Stomach (tissue), 9 donors: Measurements from ENCODE around the gene GABRD. TPM values are rescaled to one million over a fixed set of nuclear protein-coding genes. Genes with fewer than 3 reads are reported as not detected.

Experiments used
- DNase-seq, 2 donors: peaks; one replicate each; pipeline versions ENCODE4 v3.0.0 to v3.0.0-alpha.2; 2013 to 2019
- H3K27ac ChIP-seq, 5 donors: fragments of 200-600 bp in 4 of 5; sonication (generic) in 4 of 5; one replicate each; pipeline ENCODE4 v1.5.1; 2013 to 2019; ENCODE audit warnings: mild to moderate bottlenecking in 1 of 5, moderate library complexity in 1 of 5
- H3K27me3 ChIP-seq, 3 donors: fragments of 200-600 bp; sonication (generic); one replicate each; pipeline ENCODE4 v1.5.1; 2017 to 2019; ENCODE audit warnings: mixed run types in 1 of 3
- H3K36me3 ChIP-seq, 4 donors: fragments of 200-600 bp; sonication (generic); 1 replicate in 3 of 4; 2 replicates in 1 of 4; pipeline ENCODE4 v1.5.1; 2016 to 2019
- H3K4me1 ChIP-seq, 4 donors: fragments of 200-600 bp; sonication (generic); one replicate each; pipeline ENCODE4 v1.5.1; 2016 to 2019
- H3K4me3 ChIP-seq, 4 donors: fragments of 200-600 bp; sonication (generic) in 3 of 4; one replicate each; pipeline ENCODE4 v1.5.1; 2016 to 2019; ENCODE audit warnings: mild to moderate bottlenecking in 1 of 4
- H3K9me3 ChIP-seq, 4 donors: fragments of 200-600 bp; sonication (generic); one replicate each; pipeline ENCODE4 v1.5.1; 2016 to 2019
- CTCF ChIP-seq, 7 experiments: fragments of 450-650 bp in 4 of 7; fragments of 200-600 bp in 3 of 7; sonication (generic) in 3 of 7; IDR thresholded peaks; one replicate each; pipeline ENCODE4 v1.5.1; 2016 to 2019; ENCODE audit warnings: antibody characterized with exemption in 7 of 7, control low read depth in 2 of 7, mild to moderate bottlenecking in 1 of 7
- EP300 ChIP-seq: sonication (generic); formaldehyde crosslinking; IDR thresholded peaks from one replicate; pipeline ENCODE4 v1.6.1; 2017; ENCODE audit warnings: antibody characterized with exemption
- POLR2A ChIP-seq, 4 donors: fragments of 450-650 bp; IDR thresholded peaks; one replicate each; pipeline ENCODE4 v1.6.1; 2016; ENCODE audit warnings: antibody characterized with exemption in 4 of 4, control low read depth in 2 of 4, mild to moderate bottlenecking in 1 of 4, moderate library complexity in 1 of 4
- POLR2AphosphoS5 ChIP-seq, 3 donors: sonication (generic); formaldehyde crosslinking; IDR thresholded peaks; one replicate each; pipeline ENCODE4 v1.6.1; 2016; ENCODE audit warnings: antibody characterized with exemption in 3 of 3
- WGBS, 5 donors: extraction: QIAGEN DNeasy Blood & Tissue Kit in 3 of 5; methylation state at CpG; one replicate each; pipeline versions ENCODE4 v1.1.5 to v1.1.7; 2013 to 2018; 5-methylcytosine and 5-hydroxymethylcytosine counted together
- intact Hi-C: fragments of 100-400 bp; cut with DNase I; formaldehyde crosslinking; loops from one replicate; pipeline ENCODE4 v1.15.1; 2023; ENCODE audit warnings: low total_unique reads
- polyA plus RNA-seq, 3 donors: library from polyadenylated mRNA; stranded (reverse); fragments of 200-250 nt; gene quantifications; one replicate each; pipeline ENCODE4 v1.2.3, GENCODE V29; 2013
- total RNA-seq, 5 donors: library from RNA; depleted of rRNA; stranded (reverse); fragments of >200 nt; gene quantifications; one replicate each; pipeline versions ENCODE4 v1.1.0 to v1.2.3, GENCODE V29; 2014 to 2016
- donor health status: healthy with polysubstance abuse.
- donor health status: Bipolar disorder and iron deficiency.
- donor health status: healthy.

GABRD gene
- total and polyA plus RNA-seq, 8 donors: 0.50 to 1.5 (median 0.95) TPM; not detected in 5

- Histone ChIP-seq H3K4me3 (no peak overlapping the region), H3K27me3 (peaks cover 0 to 10% (median 0%) of the 10 kb centered on the region in 3 donors), H3K27ac (no peak overlapping the region), H3K36me3 (peaks cover 0 to 51% (median 49%) of the 10 kb centered on the region in 4 donors), H3K4me1 (peaks cover 0 to 17% (median 11%) of the 10 kb centered on the region in 4 donors), H3K9me3 (no peaks in the 10 kb centered on the region)
- intact Hi-C loops: no loop called here
- DNase-seq: no peak
- TF ChIP-seq EP300 (no peak), CTCF (IDR thresholded peaks at IDR 0.05) (no peak), POLR2A (IDR thresholded peaks at IDR 0.05) (no peak), POLR2AphosphoS5 (IDR thresholded peaks at IDR 0.05) (no peak)
- 89 to 97% (median 94%) methylated on average over 16 to 29 of the region's 29 CpGs for WGBS, 5 donors
Observed at GRCh38 chr1:2055911-2056575, 36.9 kb downstream of the GABRD start.

- H3K9me3 ChIP-seq: no peaks in the 10 kb centered on the region
- intact Hi-C loops: no loop called here
- peaks cover 0 to under 1% (median 0%) of the 10 kb centered on the region in 3 donors for H3K27me3 ChIP-seq
- DNase-seq: no peak
- peaks cover 0 to 62% (median 58%) of the 10 kb centered on the region in 4 donors for H3K36me3 ChIP-seq
- WGBS, 5 donors: 93 to 97% (median 94%) methylated on average over 25 of the region's 25 CpGs
- no peak overlapping the region for H3K27ac ChIP-seq
- TF ChIP-seq POLR2AphosphoS5 (IDR thresholded peaks at IDR 0.05): no peak
- no peak for TF ChIP-seq EP300
- no peak for TF ChIP-seq POLR2A (IDR thresholded peaks at IDR 0.05)
- TF ChIP-seq CTCF (IDR thresholded peaks at IDR 0.05): no peak
- H3K4me1 ChIP-seq: peaks cover 0 to 7% (median 3%) of the 10 kb centered on the region in 4 donors
- no peak overlapping the region for H3K4me3 ChIP-seq
Observed at GRCh38 chr1:2056955-2057590, 37.9 kb downstream of the GABRD start.

GRCh38 chr1:2059290-2059953 lies 40.3 kb downstream of the GABRD start:
- peaks cover 0 to 70% (median 63%) of the 10 kb centered on the region in 4 donors for H3K36me3 ChIP-seq
- no peak for DNase-seq
- TF ChIP-seq EP300 (no peak), POLR2A (IDR thresholded peaks at IDR 0.05) (no peak), POLR2AphosphoS5 (IDR thresholded peaks at IDR 0.05) (no peak), CTCF (IDR thresholded peaks at IDR 0.05) (no peak)
- H3K27me3 ChIP-seq: no peaks in the 10 kb centered on the region
- H3K9me3 ChIP-seq: peaks cover 0 to 6% (median 5%) of the 10 kb centered on the region in 4 donors
- H3K4me3 ChIP-seq: no peak overlapping the region
- 88 to 96% (median 91%) methylated on average over 35 of the region's 35 CpGs for WGBS, 5 donors
- intact Hi-C loops: no loop called here
- H3K4me1 ChIP-seq: no peaks in the 10 kb centered on the region
- no peak overlapping the region for H3K27ac ChIP-seq

GRCh38 chr1:2060072-2060471 lies 40.9 kb downstream of the GABRD start:
- WGBS, 5 donors: 80 to 95% (median 90%) methylated on average over 9 to 15 of the region's 15 CpGs

More at GRCh38 chr1:2060072-2060471, 40.9 kb downstream of the GABRD start:
- Histone ChIP-seq H3K27ac (no peak overlapping the region), H3K27me3 (no peaks in the 10 kb centered on the region), H3K36me3 (peaks cover 0 to 73% (median 68%) of the 10 kb centered on the region in 4 donors), H3K4me3 (no peak overlapping the region), H3K4me1 (no peaks in the 10 kb centered on the region), H3K9me3 (peaks cover 2 to 12% (median 10%) of the 10 kb centered on the region in 4 donors)
- TF ChIP-seq POLR2AphosphoS5 (IDR thresholded peaks at IDR 0.05) (no peak), CTCF (IDR thresholded peaks at IDR 0.05) (no peak), EP300 (no peak), POLR2A (IDR thresholded peaks at IDR 0.05) (no peak)
- no peak for DNase-seq
- intact Hi-C loops: no loop called here
